HepG2 (cell line): Measurements from ENCODE around the gene FSCN2. TPM values are rescaled to one million over a fixed set of nuclear protein-coding genes. Genes with fewer than 3 reads are reported as not detected.

Source experiments
- CREM ChIP-seq, 2 experiments: sonication (generic) in 1 of 2; formaldehyde crosslinking in 1 of 2; IDR thresholded peaks; 2 replicates each; pipeline versions ENCODE4 v1.4.0 to v1.6.1; 2016 to 2020; ENCODE audit warnings: antibody characterized with exemption in 1 of 2, mild to moderate bottlenecking in 1 of 2, missing genetic modification reagents in 1 of 2
- DNMT1 ChIP-seq: sonication (generic); formaldehyde crosslinking; IDR thresholded peaks from 2 replicates; pipeline ENCODE4 v1.5.1; 2020; ENCODE audit warnings: mild to moderate bottlenecking, missing genetic modification reagents
- FOSL2 ChIP-seq: sonication (generic); formaldehyde crosslinking; IDR thresholded peaks from 2 replicates; pipeline ENCODE4 v1.4.0; 2020; ENCODE audit warnings: missing genetic modification reagents
- HDAC6 ChIP-seq: fragments of 200-600 bp; sonication (generic); IDR thresholded peaks from 2 replicates; pipeline ENCODE4 v1.7.0; 2017; ENCODE audit warnings: mild to moderate bottlenecking, antibody characterized with exemption, low read length, low read depth
- KAT7 ChIP-seq: IDR thresholded peaks from 2 replicates; pipeline ENCODE4 v1.6.1; 2018; ENCODE audit warnings: borderline replicate concordance, missing compliant biosample characterization
- NFE2L1 ChIP-seq: sonication (generic); formaldehyde crosslinking; IDR thresholded peaks from 2 replicates; pipeline ENCODE4 v1.4.0; 2020; ENCODE audit warnings: missing genetic modification reagents, mild to moderate bottlenecking, borderline replicate concordance
- PCBP1 ChIP-seq: fragments of 200-400 bp; formaldehyde crosslinking; IDR thresholded peaks from 2 replicates; pipeline ENCODE4 v1.6.1; 2017; ENCODE audit warnings: mild to moderate bottlenecking, low read depth, low read length, borderline replicate concordance
- PHF8 ChIP-seq: sonication (generic); formaldehyde crosslinking; IDR thresholded peaks from 2 replicates; pipeline ENCODE4 v1.5.0; 2020; ENCODE audit warnings: missing genetic modification reagents
- PLRG1 ChIP-seq: fragments of 450-650 bp; conservative IDR thresholded peaks from 2 replicates; pipeline ENCODE4 v1.6.1; 2016
- RAD21 ChIP-seq: fragments of 450-650 bp; formaldehyde crosslinking; IDR thresholded peaks from 2 replicates; pipeline ENCODE4 v1.5.0; 2020; ENCODE audit warnings: mild to moderate bottlenecking
- RBM22 ChIP-seq: fragments of 200-400 bp; formaldehyde crosslinking; optimal IDR thresholded peaks from 2 replicates; pipeline ENCODE3; 2017; ENCODE audit warnings: mild to moderate bottlenecking, low read length, moderate library complexity
- ZKSCAN5 ChIP-seq: sonication (generic); formaldehyde crosslinking; IDR thresholded peaks from 2 replicates; pipeline ENCODE4 v1.5.1; 2020; ENCODE audit warnings: mild to moderate bottlenecking, missing genetic modification reagents
- ZNF333 ChIP-seq: sonication (generic); formaldehyde crosslinking; IDR thresholded peaks from 2 replicates; pipeline ENCODE4 v1.4.0; 2020; ENCODE audit warnings: mild to moderate bottlenecking, missing genetic modification reagents, borderline replicate concordance
- ZNF335 ChIP-seq: sonication (generic); formaldehyde crosslinking; IDR thresholded peaks from 2 replicates; pipeline ENCODE4 v1.4.0; 2020; ENCODE audit warnings: missing genetic modification reagents
- ZNF468 ChIP-seq: sonication (generic); formaldehyde crosslinking; IDR thresholded peaks from 2 replicates; pipeline ENCODE4 v1.8.0; 2022; ENCODE audit warnings: mild to moderate bottlenecking, moderate library complexity, missing genetic modification reagents
- ZNF878 ChIP-seq: sonication (generic); formaldehyde crosslinking; IDR thresholded peaks from 2 replicates; pipeline ENCODE4 v1.8.1; 2023; ENCODE audit warnings: mild to moderate bottlenecking, missing genetic modification reagents, moderate library complexity
- ZNF883 ChIP-seq: sonication (generic); formaldehyde crosslinking; IDR thresholded peaks from 2 replicates; pipeline ENCODE4 v1.5.1; 2020; ENCODE audit warnings: mild to moderate bottlenecking, missing genetic modification reagents; ENCODE audit errors: not compliant biosample characterization
- polyA plus RNA-seq, 8 experiments: library from polyadenylated mRNA; depleted of rRNA in 3 of 8; stranded (reverse) in 7 of 8; unstranded in 1 of 8; fragments of >200 nt; fragmentation: Illumina TruSeq in 4 of 8; extraction: Trizol in 4 of 8; gene quantifications; 2 replicates each; pipeline versions ENCODE4 v1.2.1 to v1.2.3, GENCODE V29; 2011 to 2016; ENCODE audit warnings: low read depth in 4 of 8, missing spikeins in 1 of 8, mixed read lengths in 1 of 8; ENCODE audit not compliant: insufficient read depth in 1 of 8
- total RNA-seq, 5 experiments: library from RNA; depleted of rRNA; stranded (reverse); fragments of >200 nt; fragmentation: Illumina TruSeq; extraction: Trizol; gene quantifications; 2 replicates each; pipeline ENCODE4 v1.2.3, GENCODE V29; 2016; ENCODE audit warnings: low read depth in 1 of 5
- TF ChIP-seq, protein P1 (sequence below): sonication (generic); formaldehyde crosslinking; IDR thresholded peaks from 2 replicates; pipeline ENCODE4 v1.8.1; 2023; ENCODE audit warnings: mild to moderate bottlenecking, missing genetic modification reagents, borderline replicate concordance
- TF ChIP-seq, protein P2 (sequence below): sonication (generic); formaldehyde crosslinking; IDR thresholded peaks from 2 replicates; pipeline ENCODE4 v1.5.0; 2020; ENCODE audit warnings: missing genetic modification reagents
- TF ChIP-seq, protein P3 (sequence below): sonication (generic); formaldehyde crosslinking; conservative IDR thresholded peaks from 2 replicates; pipeline ENCODE4 v1.4.0; 2020; ENCODE audit warnings: missing genetic modification reagents
- TF ChIP-seq, protein P4 (sequence below): sonication (generic); formaldehyde crosslinking; IDR thresholded peaks from 2 replicates; pipeline ENCODE4 v1.9.0; 2022; ENCODE audit warnings: missing genetic modification reagents, mild to moderate bottlenecking, borderline replicate concordance
- TF ChIP-seq, protein P5 (sequence below): sonication (generic); formaldehyde crosslinking; conservative IDR thresholded peaks from 2 replicates; pipeline ENCODE4 v1.8.0; 2022; ENCODE audit warnings: missing genetic modification reagents

FSCN2 gene
- total and polyA plus RNA-seq, 2 of the 13 experiments (the other 11 are each of a cell fraction or from before 2014, with no cell fraction given), result 0.09 TPM; not detected in 1

DNA sequence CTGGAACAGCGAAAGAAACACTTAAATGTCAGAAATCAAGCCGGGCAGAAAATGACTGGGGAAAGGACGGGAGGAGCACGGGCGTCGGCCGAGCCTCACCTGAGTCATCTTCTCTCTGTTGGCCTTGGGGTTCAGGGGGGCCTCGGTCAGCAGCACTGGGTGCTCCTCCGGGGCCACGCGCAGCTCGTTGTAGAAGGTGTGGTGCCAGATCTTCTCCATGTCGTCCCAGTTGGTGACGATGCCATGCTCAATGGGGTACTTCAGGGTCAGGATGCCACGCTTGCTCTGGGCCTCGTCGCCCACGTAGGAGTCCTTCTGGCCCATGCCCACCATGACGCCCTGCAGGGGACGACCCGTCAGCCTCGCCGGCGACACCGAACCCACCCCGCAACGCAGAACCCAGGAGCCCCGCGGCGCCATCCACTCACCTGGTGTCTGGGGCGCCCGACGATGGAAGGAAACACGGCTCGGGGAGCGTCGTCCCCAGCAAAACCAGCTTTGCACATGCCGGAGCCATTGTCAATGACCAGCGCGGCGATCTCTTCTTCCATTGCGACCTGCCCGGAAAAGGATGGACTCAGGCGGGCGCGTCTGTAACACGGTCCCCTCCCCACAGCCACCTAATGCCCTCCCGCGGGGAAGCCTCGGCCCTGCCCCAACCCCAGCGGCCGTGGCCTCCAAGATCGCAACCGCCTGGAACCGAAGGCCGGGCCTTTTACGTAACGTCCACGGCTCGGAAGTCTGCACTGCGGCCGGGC is 16.2 kb upstream of the FSCN2 start (continued):
- TF ChIP-seq, protein P1, sequence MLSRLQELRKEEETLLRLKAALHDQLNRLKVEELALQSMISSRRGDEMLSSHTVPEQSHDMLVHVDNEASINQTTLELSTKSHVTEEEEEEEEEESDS, result no peak
- TF ChIP-seq RBM22, result peak; percentile 69
- TF ChIP-seq DNMT1 (CRISPR knock-in tag), result no peak; the same call in 1 of the 2 replicates
- TF ChIP-seq KAT7 (CRISPR knock-in tag), result no peak; the same call in 1 of the 2 replicates
- TF ChIP-seq FOSL2 (CRISPR knock-in tag), result no peak
- TF ChIP-seq ZNF878 (CRISPR knock-in tag), result 0 out of 2 replicates have a peak, but pooled peaks have one; percentile 20
- TF ChIP-seq, protein P2, sequence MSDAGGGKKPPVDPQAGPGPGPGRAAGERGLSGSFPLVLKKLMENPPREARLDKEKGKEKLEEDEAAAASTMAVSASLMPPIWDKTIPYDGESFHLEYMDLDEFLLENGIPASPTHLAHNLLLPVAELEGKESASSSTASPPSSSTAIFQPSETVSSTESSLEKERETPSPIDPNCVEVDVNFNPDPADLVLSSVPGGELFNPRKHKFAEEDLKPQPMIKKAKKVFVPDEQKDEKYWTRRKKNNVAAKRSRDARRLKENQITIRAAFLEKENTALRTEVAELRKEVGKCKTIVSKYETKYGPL (CRISPR knock-in tag), result 0 out of 2 replicates have a peak, but pooled peaks have one; percentile 51
- 0 out of 2 replicates have a peak, but pooled peaks have one; percentile 47 for TF ChIP-seq HDAC6
- TF ChIP-seq, protein P3, sequence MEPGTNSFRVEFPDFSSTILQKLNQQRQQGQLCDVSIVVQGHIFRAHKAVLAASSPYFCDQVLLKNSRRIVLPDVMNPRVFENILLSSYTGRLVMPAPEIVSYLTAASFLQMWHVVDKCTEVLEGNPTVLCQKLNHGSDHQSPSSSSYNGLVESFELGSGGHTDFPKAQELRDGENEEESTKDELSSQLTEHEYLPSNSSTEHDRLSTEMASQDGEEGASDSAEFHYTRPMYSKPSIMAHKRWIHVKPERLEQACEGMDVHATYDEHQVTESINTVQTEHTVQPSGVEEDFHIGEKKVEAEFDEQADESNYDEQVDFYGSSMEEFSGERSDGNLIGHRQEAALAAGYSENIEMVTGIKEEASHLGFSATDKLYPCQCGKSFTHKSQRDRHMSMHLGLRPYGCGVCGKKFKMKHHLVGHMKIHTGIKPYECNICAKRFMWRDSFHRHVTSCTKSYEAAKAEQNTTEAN, result peak; percentile 4; the same call in 1 of the 2 replicates
- TF ChIP-seq ZNF468, result 0 out of 2 replicates have a peak, but pooled peaks have one; percentile 3
- TF ChIP-seq, protein P4, sequence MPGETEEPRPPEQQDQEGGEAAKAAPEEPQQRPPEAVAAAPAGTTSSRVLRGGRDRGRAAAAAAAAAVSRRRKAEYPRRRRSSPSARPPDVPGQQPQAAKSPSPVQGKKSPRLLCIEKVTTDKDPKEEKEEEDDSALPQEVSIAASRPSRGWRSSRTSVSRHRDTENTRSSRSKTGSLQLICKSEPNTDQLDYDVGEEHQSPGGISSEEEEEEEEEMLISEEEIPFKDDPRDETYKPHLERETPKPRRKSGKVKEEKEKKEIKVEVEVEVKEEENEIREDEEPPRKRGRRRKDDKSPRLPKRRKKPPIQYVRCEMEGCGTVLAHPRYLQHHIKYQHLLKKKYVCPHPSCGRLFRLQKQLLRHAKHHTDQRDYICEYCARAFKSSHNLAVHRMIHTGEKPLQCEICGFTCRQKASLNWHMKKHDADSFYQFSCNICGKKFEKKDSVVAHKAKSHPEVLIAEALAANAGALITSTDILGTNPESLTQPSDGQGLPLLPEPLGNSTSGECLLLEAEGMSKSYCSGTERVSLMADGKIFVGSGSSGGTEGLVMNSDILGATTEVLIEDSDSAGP (CRISPR knock-in tag), result peak; percentile 50; the same call in 1 of the 2 replicates
- TF ChIP-seq RAD21 (CRISPR knock-in tag), result peak; percentile 19; the same call in 1 of the 2 replicates
- TF ChIP-seq CREM (IDR thresholded peaks at IDR 0.05), result no peak
- no peak for TF ChIP-seq CREM (CRISPR knock-in tag; IDR thresholded peaks at IDR 0.05)
- no peak for TF ChIP-seq ZKSCAN5 (CRISPR knock-in tag)
- TF ChIP-seq PHF8 (CRISPR knock-in tag), result peak; percentile 46
- TF ChIP-seq NFE2L1 (CRISPR knock-in tag), result no peak
- peak; percentile 49 for TF ChIP-seq ZNF883
- 0 out of 2 replicates have a peak, but pooled peaks have one; percentile 42 for TF ChIP-seq PCBP1
- TF ChIP-seq ZNF335, result 0 out of 2 replicates have a peak, but pooled peaks have one; percentile 43
- peak; percentile 63; the same call in 1 of the 2 replicates for TF ChIP-seq ZNF333 (CRISPR knock-in tag)
- TF ChIP-seq, protein P5, sequence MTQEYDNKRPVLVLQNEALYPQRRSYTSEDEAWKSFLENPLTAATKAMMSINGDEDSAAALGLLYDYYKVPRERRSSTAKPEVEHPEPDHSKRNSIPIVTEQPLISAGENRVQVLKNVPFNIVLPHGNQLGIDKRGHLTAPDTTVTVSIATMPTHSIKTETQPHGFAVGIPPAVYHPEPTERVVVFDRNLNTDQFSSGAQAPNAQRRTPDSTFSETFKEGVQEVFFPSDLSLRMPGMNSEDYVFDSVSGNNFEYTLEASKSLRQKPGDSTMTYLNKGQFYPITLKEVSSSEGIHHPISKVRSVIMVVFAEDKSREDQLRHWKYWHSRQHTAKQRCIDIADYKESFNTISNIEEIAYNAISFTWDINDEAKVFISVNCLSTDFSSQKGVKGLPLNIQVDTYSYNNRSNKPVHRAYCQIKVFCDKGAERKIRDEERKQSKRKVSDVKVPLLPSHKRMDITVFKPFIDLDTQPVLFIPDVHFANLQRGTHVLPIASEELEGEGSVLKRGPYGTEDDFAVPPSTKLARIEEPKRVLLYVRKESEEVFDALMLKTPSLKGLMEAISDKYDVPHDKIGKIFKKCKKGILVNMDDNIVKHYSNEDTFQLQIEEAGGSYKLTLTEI (CRISPR knock-in tag), result no peak
- TF ChIP-seq PLRG1, result no peak
